Right lobe of liver (tissue), 4 donors: ENCODE measurements around the gene MCAT.

ENCODE experiments used
- CTCF ChIP-seq, 4 donors: fragments of 200-600 bp in 3 of 4; fragments of 450-650 bp in 1 of 4; IDR thresholded peaks; one replicate each; pipeline versions ENCODE4 v1.5.1 to v1.8.0; 2016 to 2022; ENCODE audit warnings: antibody characterized with exemption in 4 of 4, mild to moderate bottlenecking in 2 of 4
- POLR2A ChIP-seq: fragments of 450-650 bp; IDR thresholded peaks from one replicate; pipeline ENCODE4 v1.6.1; 2017; ENCODE audit warnings: antibody characterized with exemption, mild to moderate bottlenecking
- donor health status: DM: no; HTN: no; CAD: no.
- donor health status: DM: no; HTN: no; CAD: no.
- donor health status: DM: no; HTN: yes; CAD: no.

DNA sequence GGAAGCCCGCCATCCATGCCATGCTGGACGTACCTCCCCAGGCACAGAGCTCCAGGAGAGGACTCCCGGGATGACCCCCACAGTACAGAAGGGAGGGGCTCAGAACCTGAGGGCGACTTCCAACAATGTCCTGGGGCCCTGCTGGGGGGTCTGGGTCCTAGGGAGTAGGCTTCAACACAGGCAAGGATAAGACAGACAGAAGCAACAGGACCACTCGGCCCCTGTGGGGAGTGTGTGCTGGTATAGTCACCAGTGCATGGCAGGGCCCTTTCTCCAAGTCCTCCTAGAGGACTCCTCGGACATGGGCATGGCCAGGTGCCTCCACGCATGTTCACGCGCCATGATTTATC is 26.9 kb upstream of the MCAT start:
- TF ChIP-seq CTCF (IDR thresholded peaks at IDR 0.05) (no peak), POLR2A (no peak)
